Measurements from ENCODE around the gene TJP3.

TJP3 gene

GRCh38 chr19:3783660-3784584 is 75.7 kb downstream of the TJP3 start:
- peak; percentile 28 for TF ChIP-seq CTCF (conservative IDR thresholded peaks at IDR 0.05; ENCODE audit: low read depth, low read length)
- no peak for DNase-seq (ENCODE audit: low read depth)

GRCh38 chr19:3784607-3785450 is 76.6 kb downstream of the TJP3 start:
- DNase-seq (ENCODE audit: low read depth), result no peak
- no peak for TF ChIP-seq CTCF (conservative IDR thresholded peaks at IDR 0.05; ENCODE audit: low read depth, low read length)
- no peak overlapping the region for H3K4me3 ChIP-seq (ENCODE audit: low read depth, low read length)

More at GRCh38 chr19:3783660-3784584, 75.7 kb downstream of the TJP3 start:
- no peak overlapping the region for H3K4me3 ChIP-seq (ENCODE audit: low read depth, low read length)

- TF ChIP-seq CTCF (conservative IDR thresholded peaks at IDR 0.05; ENCODE audit: low read depth, low read length), result no peak
- H3K4me3 ChIP-seq (ENCODE audit: low read depth, low read length), result no peak overlapping the region
- no peak for DNase-seq (ENCODE audit: low read depth)
Observed at GRCh38 chr19:3785451-3785937, 77.3 kb downstream of the TJP3 start.

GRCh38 chr19:3785938-3786824 is 78.0 kb downstream of the TJP3 start, which contains the start of gene MATK:
MATK (minus strand) TSS chr19:3786381; CDS start chr19:3785135, 1,246 bp downstream.
- H3K4me3 ChIP-seq (ENCODE audit: low read depth, low read length), result no peak within 1 kb of the TSS
- DNase-seq (ENCODE audit: low read depth), result no peak
- no peak for TF ChIP-seq CTCF (conservative IDR thresholded peaks at IDR 0.05; ENCODE audit: low read depth, low read length)

GRCh38 chr19:3788996-3789778 is 81.0 kb downstream of the TJP3 start:
- no peak for TF ChIP-seq CTCF (conservative IDR thresholded peaks at IDR 0.05; ENCODE audit: low read depth, low read length)
- no peak for DNase-seq (ENCODE audit: low read depth)

More at GRCh38 chr19:3788996-3789778, 81.0 kb downstream of the TJP3 start:
- H3K4me3 ChIP-seq (ENCODE audit: low read depth, low read length), result no peak overlapping the region

All from choroid plexus epithelial cell (primary cell).